K562 (cell line): ENCODE results near the gene FAM174C. TPM values are rescaled to one million over a fixed set of nuclear protein-coding genes. Genes with fewer than 3 reads are reported as not detected.

Source experiments
- E2F6 ChIP-seq, 2 experiments: IDR thresholded peaks; 2 replicates each; pipeline ENCODE4 v1.6.1; 2011; ENCODE audit warnings: borderline replicate concordance in 1 of 2, control low read depth in 1 of 2, low read depth in 1 of 2, low read length in 1 of 2, mild to moderate bottlenecking in 1 of 2, mixed read lengths in 1 of 2, moderate library complexity in 1 of 2; ENCODE audit not compliant: insufficient read depth in 1 of 2, insufficient read length in 1 of 2, poor library complexity in 1 of 2, severe bottlenecking in 1 of 2; ENCODE audit errors: extremely low read depth in 1 of 2
- ELK1 ChIP-seq: sonication (generic); formaldehyde crosslinking; IDR thresholded peaks from 2 replicates; pipeline ENCODE4 v1.8.1; 2022; ENCODE audit warnings: missing genetic modification reagents
- FIP1L1 ChIP-seq: fragments of 200-400 bp; formaldehyde crosslinking; IDR thresholded peaks from 2 replicates; pipeline ENCODE4 v1.6.1; 2018; ENCODE audit warnings: mild to moderate bottlenecking, low read depth, low read length; ENCODE audit not compliant: poor library complexity, severe bottlenecking
- HMGXB4 ChIP-seq: sonication (generic); formaldehyde crosslinking; IDR thresholded peaks from 2 replicates; pipeline ENCODE4 v1.8.1; 2023; ENCODE audit warnings: mild to moderate bottlenecking, missing genetic modification reagents
- MBD1 ChIP-seq: fragments of 250-450 bp; sonication (Bioruptor Pico); IDR thresholded peaks from 2 replicates; pipeline ENCODE4 v1.8.0; 2022; ENCODE audit warnings: inconsistent platforms
- TBL1XR1 ChIP-seq, 2 experiments: IDR thresholded peaks; 2 replicates each; pipeline ENCODE4 v1.6.1; 2012; ENCODE audit warnings: improper control_type of control experiment in 2 of 2, low read length in 2 of 2, mild to moderate bottlenecking in 1 of 2
- YY1 ChIP-seq, 3 experiments: IDR thresholded peaks; 2 replicates each; pipeline ENCODE4 v1.6.1; 2011; ENCODE audit warnings: low read length in 2 of 3, mild to moderate bottlenecking in 2 of 3, moderate library complexity in 2 of 3, borderline replicate concordance in 1 of 3, control low read depth in 1 of 3, low read depth in 1 of 3; ENCODE audit not compliant: insufficient read depth in 3 of 3, insufficient replicate concordance in 2 of 3, control insufficient read depth in 1 of 3, insufficient read length in 1 of 3; ENCODE audit errors: extremely low read depth in 1 of 3
- polyA plus RNA-seq, 8 experiments: library from polyadenylated mRNA; depleted of rRNA in 4 of 8; stranded (reverse) in 5 of 8; unstranded in 3 of 8; fragments of >200 nt; fragmentation: Nextera tagmentation in 2 of 8; fragmentation: Illumina TruSeq in 1 of 8; extraction: Ambion mirVana in 2 of 8; extraction: Trizol in 1 of 8; gene quantifications; 2 replicates each; pipeline versions ENCODE4 v1.2.1 to v1.2.3, GENCODE V29; 2011 to 2014; ENCODE audit warnings: inconsistent platforms in 1 of 8, missing spikeins in 1 of 8
- total RNA-seq, 7 experiments: library from RNA; depleted of rRNA in 6 of 7; stranded (reverse); fragments of >200 nt in 6 of 7; fragmentation: Illumina TruSeq in 2 of 7; extraction: Trizol in 2 of 7; gene quantifications; 2 replicates each; pipeline versions ENCODE4 v1.2.1 to v1.2.3, GENCODE V29; 2011 to 2021; ENCODE audit warnings: low replicate concordance in 1 of 7
- TF ChIP-seq, protein P1 (sequence below): fragments of 450-650 bp; IDR thresholded peaks from 2 replicates; pipeline ENCODE4 v1.6.1; 2017; ENCODE audit warnings: antibody characterized with exemption, mild to moderate bottlenecking
- TF ChIP-seq, protein P2 (sequence below): fragments of 450-650 bp; formaldehyde crosslinking; IDR thresholded peaks from 2 replicates; pipeline ENCODE4 v1.4.0; 2022; ENCODE audit warnings: missing genetic modification characterization
- TF ChIP-seq, protein P3 (sequence below): sonication (generic); formaldehyde crosslinking; IDR thresholded peaks from 2 replicates; pipeline ENCODE4 v1.5.0; 2020; ENCODE audit warnings: missing genetic modification reagents

FAM174C gene
- total and polyA plus RNA-seq, 9 of the 15 experiments (the other 6 are each of a cell fraction or from before 2014, with no cell fraction given), result 0.66 to 89.6 (median 20.3) TPM

GRCh38 chr19:1271528-1272422, 3.6 kb upstream of the FAM174C start (continued):
- TF ChIP-seq, protein P1, sequence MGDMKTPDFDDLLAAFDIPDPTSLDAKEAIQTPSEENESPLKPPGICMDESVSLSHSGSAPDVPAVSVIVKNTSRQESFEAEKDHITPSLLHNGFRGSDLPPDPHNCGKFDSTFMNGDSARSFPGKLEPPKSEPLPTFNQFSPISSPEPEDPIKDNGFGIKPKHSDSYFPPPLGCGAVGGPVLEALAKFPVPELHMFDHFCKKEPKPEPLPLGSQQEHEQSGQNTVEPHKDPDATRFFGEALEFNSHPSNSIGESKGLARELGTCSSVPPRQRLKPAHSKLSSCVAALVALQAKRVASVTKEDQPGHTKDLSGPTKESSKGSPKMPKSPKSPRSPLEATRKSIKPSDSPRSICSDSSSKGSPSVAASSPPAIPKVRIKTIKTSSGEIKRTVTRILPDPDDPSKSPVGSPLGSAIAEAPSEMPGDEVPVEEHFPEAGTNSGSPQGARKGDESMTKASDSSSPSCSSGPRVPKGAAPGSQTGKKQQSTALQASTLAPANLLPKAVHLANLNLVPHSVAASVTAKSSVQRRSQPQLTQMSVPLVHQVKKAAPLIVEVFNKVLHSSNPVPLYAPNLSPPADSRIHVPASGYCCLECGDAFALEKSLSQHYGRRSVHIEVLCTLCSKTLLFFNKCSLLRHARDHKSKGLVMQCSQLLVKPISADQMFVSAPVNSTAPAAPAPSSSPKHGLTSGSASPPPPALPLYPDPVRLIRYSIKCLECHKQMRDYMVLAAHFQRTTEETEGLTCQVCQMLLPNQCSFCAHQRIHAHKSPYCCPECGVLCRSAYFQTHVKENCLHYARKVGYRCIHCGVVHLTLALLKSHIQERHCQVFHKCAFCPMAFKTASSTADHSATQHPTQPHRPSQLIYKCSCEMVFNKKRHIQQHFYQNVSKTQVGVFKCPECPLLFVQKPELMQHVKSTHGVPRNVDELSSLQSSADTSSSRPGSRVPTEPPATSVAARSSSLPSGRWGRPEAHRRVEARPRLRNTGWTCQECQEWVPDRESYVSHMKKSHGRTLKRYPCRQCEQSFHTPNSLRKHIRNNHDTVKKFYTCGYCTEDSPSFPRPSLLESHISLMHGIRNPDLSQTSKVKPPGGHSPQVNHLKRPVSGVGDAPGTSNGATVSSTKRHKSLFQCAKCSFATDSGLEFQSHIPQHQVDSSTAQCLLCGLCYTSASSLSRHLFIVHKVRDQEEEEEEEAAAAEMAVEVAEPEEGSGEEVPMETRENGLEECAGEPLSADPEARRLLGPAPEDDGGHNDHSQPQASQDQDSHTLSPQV, result peak; percentile 75; the same call in 1 of the 2 replicates
- TF ChIP-seq, protein P2, sequence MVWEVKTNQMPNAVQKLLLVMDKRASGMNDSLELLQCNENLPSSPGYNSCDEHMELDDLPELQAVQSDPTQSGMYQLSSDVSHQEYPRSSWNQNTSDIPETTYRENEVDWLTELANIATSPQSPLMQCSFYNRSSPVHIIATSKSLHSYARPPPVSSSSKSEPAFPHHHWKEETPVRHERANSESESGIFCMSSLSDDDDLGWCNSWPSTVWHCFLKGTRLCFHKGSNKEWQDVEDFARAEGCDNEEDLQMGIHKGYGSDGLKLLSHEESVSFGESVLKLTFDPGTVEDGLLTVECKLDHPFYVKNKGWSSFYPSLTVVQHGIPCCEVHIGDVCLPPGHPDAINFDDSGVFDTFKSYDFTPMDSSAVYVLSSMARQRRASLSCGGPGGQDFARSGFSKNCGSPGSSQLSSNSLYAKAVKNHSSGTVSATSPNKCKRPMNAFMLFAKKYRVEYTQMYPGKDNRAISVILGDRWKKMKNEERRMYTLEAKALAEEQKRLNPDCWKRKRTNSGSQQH (CRISPR knock-in tag), result no peak
- TF ChIP-seq MBD1 (CRISPR knock-in tag), result no peak
- TF ChIP-seq TBL1XR1 (IDR thresholded peaks at IDR 0.05; ENCODE audit: low read length in 2 of 2), result no peak
- TF ChIP-seq HMGXB4 (CRISPR knock-in tag), result peak; percentile 45; the same call in 1 of the 2 replicates
- peak; percentile 8 to 41 for TF ChIP-seq E2F6 (IDR thresholded peaks at IDR 0.05; ENCODE audit: borderline replicate concordance in 1 of 2, extremely low read depth in 1 of 2, insufficient read depth in 1 of 2, insufficient read length in 1 of 2, low read depth in 1 of 2, low read length in 1 of 2, poor library complexity in 1 of 2, severe bottlenecking in 1 of 2)
- TF ChIP-seq FIP1L1, result peak; percentile 31
- TF ChIP-seq, protein P3, sequence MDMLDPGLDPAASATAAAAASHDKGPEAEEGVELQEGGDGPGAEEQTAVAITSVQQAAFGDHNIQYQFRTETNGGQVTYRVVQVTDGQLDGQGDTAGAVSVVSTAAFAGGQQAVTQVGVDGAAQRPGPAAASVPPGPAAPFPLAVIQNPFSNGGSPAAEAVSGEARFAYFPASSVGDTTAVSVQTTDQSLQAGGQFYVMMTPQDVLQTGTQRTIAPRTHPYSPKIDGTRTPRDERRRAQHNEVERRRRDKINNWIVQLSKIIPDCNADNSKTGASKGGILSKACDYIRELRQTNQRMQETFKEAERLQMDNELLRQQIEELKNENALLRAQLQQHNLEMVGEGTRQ (CRISPR knock-in tag), result no peak
- TF ChIP-seq ELK1 (CRISPR knock-in tag), result no peak
- TF ChIP-seq YY1 (IDR thresholded peaks at IDR 0.05; ENCODE audit: borderline replicate concordance in 1 of 3, control insufficient read depth in 1 of 3, extremely low read depth in 1 of 3, insufficient read depth in 3 of 3, insufficient read length in 1 of 3, insufficient replicate concordance in 2 of 3, low read depth in 1 of 3, low read length in 2 of 3), result peak in 1 of 3 experiments; percentile 29
